SH-SY5Y (cell line): ENCODE data around the gene LCORL.

ENCODE experiments used
- GATA2 ChIP-seq: IDR thresholded peaks from 2 replicates; pipeline ENCODE4 v1.6.1; 2011; ENCODE audit warnings: mild to moderate bottlenecking, low read depth, low read length
- GATA3 ChIP-seq: IDR thresholded peaks from 2 replicates; pipeline ENCODE4 v1.6.1; 2011; ENCODE audit warnings: low read depth, mild to moderate bottlenecking, low read length, moderate library complexity

GRCh38 chr4:17794730-17795129, 226.8 kb downstream of the LCORL start:
- TF ChIP-seq GATA2 (no peak), GATA3 (no peak)
